Stimulated activated CD4-positive, alpha-beta T cell treated with anti-CD3 and anti-CD28 coated beads, TNF-alpha, amount 100 ng/mL, for 24 hours (primary cell): ENCODE results near the gene MAP3K2.
A peak's percentile ranks its signal among the peaks of the same experiment; 100 is the strongest.

Experiments
- DNase-seq, 3 experiments: peaks; one replicate each; pipeline ENCODE4 v3.0.0-alpha.2; 2020; ENCODE audit warnings: low read depth in 3 of 3

Gene MAP3K2

GRCh38 chr2:127406454-127406853 lies 18.7 kb upstream of the MAP3K2 start:
- no peak for DNase-seq

- no peak for DNase-seq
These were observed 17.5 kb upstream of the MAP3K2 start for GRCh38 chr2:127405255-127405610.

GRCh38 chr2:127404466-127405254 lies 16.9 kb upstream of the MAP3K2 start:
- DNase-seq, result no peak

- no peak for DNase-seq
These were observed 15.7 kb upstream of the MAP3K2 start for GRCh38 chr2:127403460-127403859.

GRCh38 chr2:127401757-127402695 lies 14.3 kb upstream of the MAP3K2 start:
- DNase-seq, result no peak

GRCh38 chr2:127400897-127401756 lies 13.4 kb upstream of the MAP3K2 start:
- DNase-seq, result no peak

- DNase-seq, result no peak
These were observed 12.7 kb upstream of the MAP3K2 start for GRCh38 chr2:127400533-127400896.

- peak in 1 of 3 experiments; percentile 54 for DNase-seq
These were observed 10.4 kb upstream of the MAP3K2 start for GRCh38 chr2:127398239-127398590.

GRCh38 chr2:127397568-127398238 lies 9.9 kb upstream of the MAP3K2 start:
- DNase-seq, result no peak

- no peak for DNase-seq
These were observed 6.7 kb upstream of the MAP3K2 start for GRCh38 chr2:127394492-127394891.

- DNase-seq, result no peak
These were observed 5.2 kb upstream of the MAP3K2 start for GRCh38 chr2:127392828-127393578.

- no peak for DNase-seq
These were observed 4.5 kb upstream of the MAP3K2 start for GRCh38 chr2:127392133-127392827.

- DNase-seq, result no peak
These were observed 2.1 kb upstream of the MAP3K2 start for GRCh38 chr2:127389778-127390435.

- DNase-seq, result no peak
These were observed 819 bp upstream of the MAP3K2 start for GRCh38 chr2:127388423-127389164.

GRCh38 chr2:127386764-127387654 lies 766 bp downstream of the MAP3K2 start:
- peak; percentile 61 to 78 (median 64) for DNase-seq

GRCh38 chr2:127386246-127386645 lies 1.5 kb downstream of the MAP3K2 start:
- no peak for DNase-seq

- DNase-seq, result no peak
These were observed 3.2 kb downstream of the MAP3K2 start for GRCh38 chr2:127384529-127384928.

GRCh38 chr2:127382831-127383230 lies 4.9 kb downstream of the MAP3K2 start:
- no peak for DNase-seq
